Neural crest cell (in vitro differentiated cells): ENCODE data around the gene LRCH2. TPM values are rescaled to one million over a fixed set of nuclear protein-coding genes. Genes with fewer than 3 reads are reported as not detected.

Source experiments
- DNase-seq: peaks from one replicate; pipeline ENCODE4 v3.0.0; 2021; ENCODE audit warnings: low read depth, mixed read lengths, low spot score
- H3K27ac Mint-ChIP-seq: one replicate; pipeline ENCODE4 v1.8.0; 2021; ENCODE audit warnings: mild to moderate bottlenecking, mixed read lengths; ENCODE audit not compliant: unreplicated experiment
- H3K27me3 Mint-ChIP-seq: 2 replicates; pipeline ENCODE4 v1.8.0; 2021; ENCODE audit warnings: low read depth, mild to moderate bottlenecking, mixed read lengths
- H3K36me3 Mint-ChIP-seq: 2 replicates; pipeline ENCODE4 v1.8.0; 2021; ENCODE audit warnings: low read depth, mild to moderate bottlenecking, mixed read lengths
- H3K4me1 Mint-ChIP-seq: 2 replicates; pipeline ENCODE4 v1.8.0; 2021; ENCODE audit warnings: mixed read lengths
- H3K4me3 Mint-ChIP-seq: one replicate; pipeline ENCODE4 v1.8.0; 2021; ENCODE audit warnings: mild to moderate bottlenecking, mixed read lengths
- H3K9me3 Mint-ChIP-seq: 2 replicates; pipeline ENCODE4 v1.8.0; 2021; ENCODE audit warnings: mixed read lengths
- total RNA-seq: library from RNA; stranded (reverse); gene quantifications from 2 replicates; pipeline ENCODE4 v1.2.1, GENCODE V29; 2021
- TF ChIP-seq, protein P1 (sequence below): fragments of 200-600 bp; sonication (generic); conservative IDR thresholded peaks from 2 replicates; pipeline ENCODE4 v1.5.0; 2021; ENCODE audit warnings: antibody characterized with exemption, mild to moderate bottlenecking

LRCH2 gene
- total RNA-seq, 1 donor from 2014 or later = 16.3 TPM

- H3K27ac Mint-ChIP-seq = no peak overlapping the region
- TF ChIP-seq, protein P1, sequence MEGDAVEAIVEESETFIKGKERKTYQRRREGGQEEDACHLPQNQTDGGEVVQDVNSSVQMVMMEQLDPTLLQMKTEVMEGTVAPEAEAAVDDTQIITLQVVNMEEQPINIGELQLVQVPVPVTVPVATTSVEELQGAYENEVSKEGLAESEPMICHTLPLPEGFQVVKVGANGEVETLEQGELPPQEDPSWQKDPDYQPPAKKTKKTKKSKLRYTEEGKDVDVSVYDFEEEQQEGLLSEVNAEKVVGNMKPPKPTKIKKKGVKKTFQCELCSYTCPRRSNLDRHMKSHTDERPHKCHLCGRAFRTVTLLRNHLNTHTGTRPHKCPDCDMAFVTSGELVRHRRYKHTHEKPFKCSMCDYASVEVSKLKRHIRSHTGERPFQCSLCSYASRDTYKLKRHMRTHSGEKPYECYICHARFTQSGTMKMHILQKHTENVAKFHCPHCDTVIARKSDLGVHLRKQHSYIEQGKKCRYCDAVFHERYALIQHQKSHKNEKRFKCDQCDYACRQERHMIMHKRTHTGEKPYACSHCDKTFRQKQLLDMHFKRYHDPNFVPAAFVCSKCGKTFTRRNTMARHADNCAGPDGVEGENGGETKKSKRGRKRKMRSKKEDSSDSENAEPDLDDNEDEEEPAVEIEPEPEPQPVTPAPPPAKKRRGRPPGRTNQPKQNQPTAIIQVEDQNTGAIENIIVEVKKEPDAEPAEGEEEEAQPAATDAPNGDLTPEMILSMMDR = no peak
- no peak overlapping the region for H3K4me3 Mint-ChIP-seq
- no peaks in the 10 kb centered on the region for H3K27me3 Mint-ChIP-seq
- H3K9me3 Mint-ChIP-seq = no peaks in the 10 kb centered on the region
- DNase-seq = no peak
- peaks cover 2% of the 10 kb centered on the region for H3K4me1 Mint-ChIP-seq
- no peaks in the 10 kb centered on the region for H3K36me3 Mint-ChIP-seq
Observed at GRCh38 chrX:115261148-115261547, 27.3 kb upstream of the LRCH2 start.

- no peak for DNase-seq
- no peaks in the 10 kb centered on the region for H3K27me3 Mint-ChIP-seq
- TF ChIP-seq, protein P1 = no peak
- no peak overlapping the region for H3K27ac Mint-ChIP-seq
- H3K9me3 Mint-ChIP-seq = no peaks in the 10 kb centered on the region
- H3K4me3 Mint-ChIP-seq = no peak overlapping the region
- no peaks in the 10 kb centered on the region for H3K36me3 Mint-ChIP-seq
- no peaks in the 10 kb centered on the region for H3K4me1 Mint-ChIP-seq
Observed at GRCh38 chrX:115260330-115260729, 26.4 kb upstream of the LRCH2 start.

DNA sequence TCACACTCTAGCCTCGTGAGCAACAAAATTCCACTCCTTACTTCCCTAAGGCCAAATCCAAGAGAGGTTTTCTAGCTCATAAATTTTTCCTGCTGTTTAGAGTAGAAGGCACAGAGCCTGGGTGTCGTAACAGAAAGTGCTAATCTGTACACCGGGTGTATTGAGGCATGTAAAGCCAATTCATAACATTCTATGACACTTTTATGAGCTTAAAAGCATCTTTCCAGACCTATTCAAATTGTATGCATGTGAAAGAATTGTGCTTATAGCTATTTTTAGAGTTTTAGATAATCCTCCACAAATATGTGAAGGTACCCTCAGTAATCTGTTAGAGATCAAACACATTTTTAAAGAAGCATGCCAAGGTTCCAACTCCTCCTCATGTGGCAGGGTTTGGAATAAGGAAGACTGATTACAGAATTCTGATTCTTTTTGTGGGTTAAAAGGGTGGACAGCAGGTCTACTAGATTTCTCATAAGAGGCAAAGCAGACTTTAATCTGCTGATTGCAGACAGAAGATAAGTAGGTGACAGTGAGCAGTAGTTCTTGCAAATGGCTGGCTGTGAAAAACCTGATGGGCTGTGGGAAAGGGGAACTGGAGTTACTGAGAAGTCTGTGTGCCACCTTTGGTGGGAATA is 25.5 kb upstream of the LRCH2 start:
- H3K4me1 Mint-ChIP-seq = no peaks in the 10 kb centered on the region

DNA sequence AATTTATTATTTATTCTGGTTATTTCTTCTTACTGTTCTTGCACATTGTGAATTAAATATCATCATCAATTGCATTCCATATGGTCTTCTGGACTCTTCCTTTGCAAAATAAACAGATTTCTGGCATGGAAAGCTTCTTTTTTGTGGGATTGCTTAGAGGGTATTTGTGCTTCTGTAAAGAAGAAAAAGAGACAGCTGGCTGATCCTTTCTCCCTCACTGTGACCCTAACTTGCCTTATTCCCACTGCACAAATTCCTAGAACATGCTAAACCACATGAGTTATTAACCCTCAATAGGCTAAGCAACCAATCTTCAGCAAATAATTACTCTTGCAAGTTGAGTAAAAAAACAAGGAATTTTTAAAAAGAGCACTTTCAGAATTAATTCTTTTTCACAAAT is 23.8 kb upstream of the LRCH2 start:
- no peaks in the 10 kb centered on the region for H3K9me3 Mint-ChIP-seq
- TF ChIP-seq, protein P1 = no peak
- no peaks in the 10 kb centered on the region for H3K4me1 Mint-ChIP-seq
- no peak overlapping the region for H3K27ac Mint-ChIP-seq
- H3K4me3 Mint-ChIP-seq = no peak overlapping the region
- no peaks in the 10 kb centered on the region for H3K27me3 Mint-ChIP-seq
- no peaks in the 10 kb centered on the region for H3K36me3 Mint-ChIP-seq
- DNase-seq = no peak

More for the DNA sequence above, 25.5 kb upstream of the LRCH2 start:
- no peak for DNase-seq
- TF ChIP-seq, protein P1 = no peak
- Mint-ChIP-seq H3K27me3 (no peaks in the 10 kb centered on the region), H3K27ac (no peak overlapping the region), H3K9me3 (no peaks in the 10 kb centered on the region), H3K36me3 (no peaks in the 10 kb centered on the region), H3K4me3 (no peak overlapping the region)

- Mint-ChIP-seq H3K36me3 (no peaks in the 10 kb centered on the region), H3K4me3 (no peak overlapping the region), H3K9me3 (no peaks in the 10 kb centered on the region), H3K27ac (no peak overlapping the region), H3K27me3 (no peaks in the 10 kb centered on the region), H3K4me1 (no peaks in the 10 kb centered on the region)
- no peak for DNase-seq
- TF ChIP-seq, protein P1 = no peak
Observed at GRCh38 chrX:115255003-115255402, 21.1 kb upstream of the LRCH2 start.
